HG03066 (cell line): ENCODE data around the gene FYB1.
"Not testable (repeated sequence)": the region's sequence is repeated elsewhere in the genome, so short reads cannot be mapped to it uniquely, and the experiment has no call there.

Experiments
- ATAC-seq: cut with Tn5 transposase; IDR thresholded peaks from one replicate; pipeline ENCODE4 v1.9.1; 2021; ENCODE audit warnings: low read depth; ENCODE audit not compliant: unreplicated experiment

Gene FYB1, protein sequence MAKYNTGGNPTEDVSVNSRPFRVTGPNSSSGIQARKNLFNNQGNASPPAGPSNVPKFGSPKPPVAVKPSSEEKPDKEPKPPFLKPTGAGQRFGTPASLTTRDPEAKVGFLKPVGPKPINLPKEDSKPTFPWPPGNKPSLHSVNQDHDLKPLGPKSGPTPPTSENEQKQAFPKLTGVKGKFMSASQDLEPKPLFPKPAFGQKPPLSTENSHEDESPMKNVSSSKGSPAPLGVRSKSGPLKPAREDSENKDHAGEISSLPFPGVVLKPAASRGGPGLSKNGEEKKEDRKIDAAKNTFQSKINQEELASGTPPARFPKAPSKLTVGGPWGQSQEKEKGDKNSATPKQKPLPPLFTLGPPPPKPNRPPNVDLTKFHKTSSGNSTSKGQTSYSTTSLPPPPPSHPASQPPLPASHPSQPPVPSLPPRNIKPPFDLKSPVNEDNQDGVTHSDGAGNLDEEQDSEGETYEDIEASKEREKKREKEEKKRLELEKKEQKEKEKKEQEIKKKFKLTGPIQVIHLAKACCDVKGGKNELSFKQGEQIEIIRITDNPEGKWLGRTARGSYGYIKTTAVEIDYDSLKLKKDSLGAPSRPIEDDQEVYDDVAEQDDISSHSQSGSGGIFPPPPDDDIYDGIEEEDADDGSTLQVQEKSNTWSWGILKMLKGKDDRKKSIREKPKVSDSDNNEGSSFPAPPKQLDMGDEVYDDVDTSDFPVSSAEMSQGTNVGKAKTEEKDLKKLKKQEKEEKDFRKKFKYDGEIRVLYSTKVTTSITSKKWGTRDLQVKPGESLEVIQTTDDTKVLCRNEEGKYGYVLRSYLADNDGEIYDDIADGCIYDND

DNA sequence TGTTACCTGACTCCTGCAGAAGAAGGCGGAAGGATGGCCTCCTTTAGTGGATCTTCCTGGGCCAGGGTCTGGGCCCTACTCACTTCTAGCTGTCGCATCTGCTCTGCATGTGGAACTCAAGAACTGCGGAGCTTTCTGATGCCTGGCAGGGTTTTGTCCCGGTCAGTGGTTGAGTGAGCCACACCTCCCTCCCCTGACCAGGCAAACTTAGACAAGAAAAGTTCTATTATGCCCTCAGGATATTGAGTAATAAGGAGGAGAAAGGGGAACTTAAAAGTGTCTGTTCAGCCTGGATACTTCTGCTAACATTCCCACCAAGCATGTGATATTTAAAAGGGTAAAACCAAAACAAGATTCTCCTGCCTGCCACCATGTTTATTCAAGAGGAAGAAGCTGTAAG lies at the start of gene FYB1:
FYB1 (minus strand) TSS at position 127 of the 400 bp plus-strand sequence. CDS start 16,603 bp downstream, outside the sequence.
- no peak for ATAC-seq

GRCh38 chr5:39267186-39267585 lies 47.8 kb upstream of the FYB1 start:
- no peak for ATAC-seq

DNA sequence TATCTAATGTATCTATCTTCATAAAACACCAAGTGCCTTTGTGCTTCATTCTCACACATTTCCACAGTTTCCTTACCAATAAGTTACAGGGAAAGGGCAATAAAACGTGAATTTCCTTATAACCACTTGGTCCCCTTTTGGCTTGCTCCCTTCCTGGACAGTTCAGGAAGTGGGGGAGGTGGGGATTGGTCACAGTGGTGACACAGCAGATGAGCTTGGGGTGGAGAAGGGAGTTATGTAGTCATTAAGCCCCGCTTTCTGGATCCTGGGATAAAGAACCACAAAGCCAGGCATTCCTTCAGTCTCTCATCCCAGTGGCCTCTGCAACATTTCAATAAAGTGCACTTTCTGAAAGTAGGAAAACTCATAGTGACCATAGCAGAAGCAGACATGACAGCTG lies 47.1 kb upstream of the FYB1 start:
- ATAC-seq = no peak

DNA sequence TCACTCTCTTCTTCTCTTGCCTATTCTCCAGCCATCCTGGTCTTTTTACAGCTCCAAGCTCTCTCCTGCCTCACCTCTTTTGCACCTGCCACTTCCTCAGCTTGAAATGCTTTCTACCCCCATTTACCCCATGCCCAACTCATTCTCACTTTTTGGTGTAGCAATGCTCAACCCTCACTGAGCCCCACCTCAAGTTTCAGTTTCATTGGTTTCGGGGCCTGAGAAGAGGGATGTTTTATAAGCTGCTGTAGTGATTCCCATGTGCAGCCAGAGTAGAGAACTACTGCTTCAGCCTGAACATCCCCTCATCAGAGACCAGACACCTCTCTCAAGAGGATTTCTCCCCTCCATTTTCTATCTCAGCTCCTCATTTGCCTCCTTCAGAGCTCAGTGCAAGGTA lies 45.2 kb upstream of the FYB1 start:
- ATAC-seq = no peak

DNA sequence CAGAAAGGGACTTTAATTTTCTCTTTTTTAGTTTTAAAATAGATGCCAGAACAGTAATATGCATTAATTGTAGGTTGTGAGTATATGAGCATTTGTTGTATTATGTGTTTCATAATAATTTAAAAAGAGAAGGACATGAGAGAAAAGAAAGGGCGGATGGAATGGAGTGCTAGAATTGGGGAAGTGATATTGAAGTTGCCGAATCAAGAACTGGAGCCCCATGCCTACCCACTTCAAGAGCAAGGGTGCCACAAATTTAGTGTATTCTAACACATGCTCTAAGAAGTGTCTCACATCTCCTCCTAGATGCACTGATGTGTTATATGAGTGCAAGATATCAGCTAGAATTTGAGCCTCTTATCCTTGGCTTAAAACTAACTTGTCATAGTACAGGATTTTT lies 43.6 kb upstream of the FYB1 start:
- no peak for ATAC-seq

GRCh38 chr5:39260095-39260494 lies 40.7 kb upstream of the FYB1 start:
- ATAC-seq = no peak

- no peak for ATAC-seq
Measured at GRCh38 chr5:39257554-39257953, 38.2 kb upstream of the FYB1 start.

DNA sequence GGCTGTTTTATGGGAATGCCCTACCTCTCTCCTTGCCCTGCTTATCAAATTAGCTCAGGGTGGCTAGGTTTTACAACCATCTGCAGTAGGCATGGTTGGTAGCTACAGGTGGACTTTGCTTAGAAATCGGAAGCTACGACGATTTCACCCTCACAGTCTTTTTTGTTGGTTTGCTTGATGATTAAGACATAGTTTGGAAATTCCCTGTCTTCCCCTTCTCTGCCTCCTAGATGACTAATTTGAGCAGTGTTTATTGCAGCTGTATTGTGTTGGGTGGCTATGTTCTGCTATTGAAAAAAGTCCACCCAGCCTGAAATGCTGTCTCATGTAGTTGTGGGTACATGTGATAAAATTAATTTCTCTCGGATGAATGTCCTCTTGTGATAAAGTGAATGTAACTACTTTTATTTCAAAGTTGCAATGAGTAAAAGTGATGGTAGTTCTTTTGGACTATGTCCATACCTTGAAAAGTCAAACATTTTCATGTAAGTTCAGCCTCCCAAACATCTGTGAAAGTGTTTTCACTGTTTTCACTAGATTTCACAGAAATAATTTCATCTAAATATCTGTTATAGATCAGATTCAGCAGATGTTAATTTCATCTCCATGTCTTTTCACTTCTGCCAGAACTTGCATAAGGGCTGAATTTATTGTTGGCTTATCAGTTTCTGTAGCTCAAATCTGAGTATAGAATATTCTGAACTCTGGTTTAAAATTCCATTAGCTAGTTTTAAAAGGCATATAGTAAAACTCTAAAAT lies 37.3 kb upstream of the FYB1 start:
- no peak for ATAC-seq

GRCh38 chr5:39255406-39255805 lies 36.0 kb upstream of the FYB1 start:
- ATAC-seq = no peak

DNA sequence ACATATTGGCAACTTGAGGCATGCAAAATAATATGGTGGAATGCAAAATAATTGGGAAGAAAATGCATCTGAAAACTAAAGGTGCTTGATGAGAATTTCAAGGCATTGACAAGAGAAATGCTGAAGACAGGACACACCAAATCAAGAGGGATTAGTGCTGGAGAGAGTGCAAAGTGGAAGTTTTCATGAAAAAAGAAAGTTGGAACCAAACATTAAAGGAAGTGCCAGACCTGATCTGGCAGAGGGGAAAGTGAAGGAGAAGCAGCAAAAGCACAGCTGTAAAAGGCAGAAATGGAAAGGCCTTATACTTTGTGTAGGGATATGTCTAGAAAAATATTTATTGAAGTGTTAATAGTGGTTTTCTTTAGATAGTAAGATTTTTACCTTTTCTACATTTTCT lies 35.3 kb upstream of the FYB1 start:
- ATAC-seq = no peak

DNA sequence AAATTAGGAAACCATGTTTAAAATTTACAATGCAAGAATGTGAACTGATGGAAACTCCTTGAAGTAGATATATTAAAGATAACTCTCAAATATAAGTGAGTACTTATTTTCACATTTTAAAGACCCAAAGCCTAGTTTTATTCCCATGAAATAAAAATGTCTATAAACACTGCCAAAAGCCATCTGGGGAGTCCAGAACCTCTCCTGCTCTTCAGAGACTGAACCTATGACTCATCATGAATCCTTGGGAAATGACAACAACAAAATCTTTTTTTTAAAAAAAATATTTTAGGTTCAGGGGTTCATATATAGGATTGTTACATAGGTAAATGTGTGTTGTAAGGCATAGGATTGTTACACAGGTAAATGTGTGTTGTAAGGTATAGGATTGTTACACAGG lies 33.8 kb upstream of the FYB1 start:
- ATAC-seq = no peak

DNA sequence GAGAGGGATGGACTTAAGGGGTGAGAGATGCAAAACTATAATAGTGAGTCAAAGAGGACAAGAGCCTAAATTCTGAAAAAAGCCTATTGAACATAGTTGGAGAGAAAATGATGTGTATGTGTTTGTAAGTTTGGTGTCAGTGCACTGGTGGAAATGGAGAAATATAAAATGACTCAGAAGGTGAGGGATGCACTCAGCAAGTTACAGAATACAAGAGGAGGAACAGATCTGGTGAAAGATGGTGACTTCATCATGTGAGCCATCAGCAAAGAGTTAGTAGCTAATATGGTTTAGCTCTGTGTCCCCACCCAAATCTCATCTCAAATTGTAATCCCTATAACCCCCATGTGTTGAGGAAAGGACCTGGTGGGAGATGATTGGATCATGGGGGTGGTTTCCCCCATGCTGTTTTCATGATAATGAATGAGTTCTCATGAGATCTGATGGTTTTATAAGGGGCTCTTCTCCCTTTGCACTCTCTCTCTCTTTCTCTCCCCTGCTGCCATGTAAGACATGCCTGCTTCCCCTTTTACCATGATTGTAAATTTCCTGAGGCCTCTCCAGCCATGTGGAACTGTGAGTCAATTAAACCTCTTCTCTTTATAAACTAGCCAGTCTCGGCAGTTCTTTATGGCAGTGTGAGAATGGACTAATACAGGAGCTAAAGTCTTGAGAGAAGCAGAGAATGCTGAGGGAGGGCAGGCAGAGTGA lies 30.4 kb upstream of the FYB1 start:
- ATAC-seq = no peak

GRCh38 chr5:39249069-39249468 lies 29.7 kb upstream of the FYB1 start:
- no peak for ATAC-seq

GRCh38 chr5:39240750-39241149 lies 21.4 kb upstream of the FYB1 start:
- ATAC-seq = no peak

DNA sequence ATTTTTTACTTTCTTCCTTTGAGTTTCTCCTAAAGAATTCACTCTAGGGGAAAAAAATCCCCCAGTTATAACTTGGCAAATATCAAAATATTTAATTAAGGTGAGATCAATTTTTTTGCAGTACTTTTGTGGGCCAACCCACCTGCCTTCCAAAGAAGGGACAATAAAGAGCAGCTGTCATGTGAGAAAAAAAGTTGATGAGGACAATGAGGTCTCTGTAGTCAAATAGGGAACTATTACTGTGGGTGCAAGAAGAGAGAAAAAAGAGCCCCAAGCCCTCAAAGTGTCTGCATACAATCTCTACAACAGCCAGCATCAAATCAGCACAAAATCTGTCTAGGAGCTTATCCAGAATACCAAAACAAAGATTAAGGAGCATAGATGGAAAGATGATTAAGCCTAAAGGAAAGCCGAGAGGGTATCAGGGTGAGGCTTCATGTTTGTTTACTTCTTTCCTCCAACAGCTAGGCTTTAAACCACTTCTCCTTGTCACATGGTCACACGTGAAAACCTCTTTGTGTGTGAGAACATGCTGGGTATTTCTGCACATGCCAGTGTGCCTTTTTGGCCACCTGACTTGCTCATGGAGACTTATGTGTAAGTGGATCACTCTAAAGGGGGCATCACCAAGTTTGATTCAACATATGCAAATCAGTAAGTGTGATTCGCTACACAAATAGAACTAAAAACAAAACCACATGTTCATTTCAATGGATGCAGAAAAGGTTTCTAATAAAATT lies 19.2 kb upstream of the FYB1 start:
- ATAC-seq = no peak

GRCh38 chr5:39236718-39237117 lies 17.4 kb upstream of the FYB1 start:
- ATAC-seq = no peak

- no peak for ATAC-seq
Measured at GRCh38 chr5:39235648-39236047, 16.3 kb upstream of the FYB1 start.

DNA sequence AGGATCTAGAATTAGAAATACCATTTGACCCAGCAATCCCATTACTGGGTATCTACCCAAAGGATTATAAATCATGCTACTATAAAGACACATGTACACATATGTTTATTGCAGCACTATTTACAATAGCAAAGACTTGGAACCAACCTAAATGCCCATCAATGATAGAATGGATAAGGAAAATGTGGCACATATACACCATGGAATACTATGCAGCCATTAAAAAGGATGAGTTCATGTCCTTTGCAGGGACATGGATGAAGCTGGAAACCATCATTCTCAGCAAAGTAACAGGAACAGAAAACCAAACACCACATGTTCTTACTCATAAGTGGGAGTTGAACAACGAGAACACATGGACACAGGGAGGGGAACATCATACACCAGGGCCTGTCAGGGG lies 15.1 kb upstream of the FYB1 start:
- not testable (repeated sequence) for ATAC-seq

GRCh38 chr5:39233783-39234182 lies 14.4 kb upstream of the FYB1 start:
- no peak for ATAC-seq
